ENCODE measurements around the gene SS18L1.

SS18L1 gene

DNA sequence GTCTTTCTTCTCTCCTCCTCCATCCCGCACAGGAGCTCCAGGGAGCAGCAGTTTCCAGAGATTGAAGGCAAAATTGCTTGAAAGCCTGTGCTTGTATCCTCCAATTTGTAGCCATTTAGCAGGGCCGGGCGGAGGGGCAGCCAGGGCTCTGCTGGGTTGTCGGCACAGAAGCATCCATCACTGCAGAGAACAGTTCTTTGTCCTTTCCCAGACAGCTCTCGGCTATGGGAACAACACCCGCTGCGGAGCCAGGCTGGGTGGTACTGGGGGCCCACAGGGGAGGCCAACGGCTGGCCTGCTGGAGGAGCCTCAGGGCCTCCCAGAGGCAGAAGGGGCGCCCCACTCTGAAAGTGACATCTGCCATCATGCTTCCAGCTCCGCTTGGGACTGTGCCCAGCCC lies 68.7 kb downstream of the SS18L1 start:
- DNase-seq (ENCODE audit: low read depth in 2 of 2) = no peak

DNA sequence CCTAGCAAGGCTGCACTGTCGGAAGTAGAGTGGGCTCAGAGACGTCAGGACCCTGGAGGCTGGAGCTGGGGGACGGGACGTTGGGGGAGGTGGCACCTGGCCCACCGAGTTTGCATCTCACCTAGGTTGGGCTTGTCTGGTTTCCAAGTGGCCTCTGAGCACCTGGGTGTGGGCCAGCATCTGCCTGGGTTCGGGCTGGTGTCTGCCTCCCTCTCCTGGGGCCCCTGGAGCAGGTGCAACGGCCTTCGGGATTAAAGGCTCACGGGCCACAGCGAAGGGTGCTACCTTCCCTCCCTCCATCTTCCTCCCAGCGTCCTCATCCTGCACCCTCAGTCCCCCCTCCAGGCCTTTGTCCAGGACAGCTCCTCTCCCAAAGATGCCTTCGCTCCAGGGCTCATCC lies 70.5 kb downstream of the SS18L1 start:
- no peak for DNase-seq (ENCODE audit: low read depth in 2 of 2)

DNA sequence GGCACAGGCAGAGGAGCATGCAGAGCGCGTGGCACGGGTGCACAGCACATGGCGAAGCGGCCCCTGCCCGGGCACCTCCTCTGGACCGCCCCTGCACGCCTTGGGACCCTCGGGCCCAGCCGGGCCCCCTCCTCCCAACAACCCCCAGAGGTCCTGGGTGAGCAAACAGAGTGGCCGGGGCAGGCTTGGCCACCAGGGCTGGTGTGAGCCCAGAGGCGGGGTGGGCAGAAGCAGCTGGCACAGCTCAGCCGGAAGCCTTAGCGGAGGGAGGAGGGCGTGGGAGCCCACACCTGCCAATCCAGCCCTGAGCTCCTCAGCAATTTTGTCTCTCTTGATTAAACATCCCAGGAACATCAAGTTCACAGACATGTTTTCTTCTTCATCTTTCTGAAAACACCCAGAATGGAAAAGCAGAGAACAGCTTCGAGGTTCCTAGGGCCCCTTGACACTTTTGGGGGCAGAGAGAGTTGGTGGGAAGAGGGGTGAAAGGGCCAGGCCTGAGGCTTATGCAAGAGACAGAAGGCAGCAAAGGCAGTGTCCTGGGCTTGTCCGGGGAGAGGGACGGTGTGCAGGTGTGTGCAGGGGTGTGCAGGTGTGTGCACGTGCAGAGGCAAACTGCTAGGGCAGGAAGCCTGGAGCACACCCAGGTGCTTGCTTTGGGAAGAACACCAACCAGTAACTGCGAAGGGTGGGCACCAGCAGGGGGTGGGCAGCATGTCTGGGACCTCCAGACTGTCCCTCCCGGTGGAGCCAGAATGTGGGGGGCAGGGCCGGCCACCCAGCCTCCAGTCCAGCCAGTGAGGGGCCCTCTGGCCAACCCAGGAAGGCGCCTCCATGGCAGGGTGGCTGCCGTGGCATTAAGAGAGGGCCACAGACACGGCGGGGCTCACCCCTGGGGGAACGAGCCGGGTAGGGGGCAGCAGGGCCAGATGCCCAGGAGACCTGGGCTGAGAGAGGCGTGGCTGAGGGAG lies 71.7 kb downstream of the SS18L1 start:
- DNase-seq (ENCODE audit: low read depth in 2 of 2) = no peak

DNA sequence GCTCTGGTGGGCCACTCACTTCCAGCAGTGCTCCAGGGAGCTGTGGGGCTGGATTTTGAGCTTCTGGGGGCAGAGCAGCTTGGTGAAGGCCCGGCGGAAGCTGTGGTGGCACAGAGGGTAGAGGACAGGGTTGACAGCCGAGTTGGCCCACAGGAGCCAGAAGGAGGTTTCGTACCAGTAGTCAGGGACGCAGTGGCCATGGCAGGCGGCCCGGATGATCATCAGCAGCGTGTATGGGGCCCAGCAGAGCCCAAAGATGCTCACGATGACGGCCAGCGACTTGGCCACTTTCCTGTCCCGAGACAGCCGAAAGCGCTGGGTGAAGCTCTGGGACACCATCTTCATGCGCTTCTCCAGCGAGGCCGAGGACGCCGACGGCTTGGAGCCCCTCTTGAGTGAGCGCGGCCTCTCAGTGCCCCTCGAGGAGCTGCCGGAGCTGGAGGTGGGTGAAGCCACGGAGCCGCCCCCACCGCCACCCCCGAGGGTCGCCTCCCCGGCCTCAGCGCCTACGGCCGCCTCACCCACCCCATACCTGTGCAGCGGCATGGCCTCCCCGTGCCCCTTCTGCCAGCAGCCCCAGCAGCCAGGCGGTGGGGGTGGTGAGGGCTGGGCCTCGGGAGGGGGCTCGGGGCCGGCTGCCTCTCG lies 72.5 kb downstream of the SS18L1 start:
- DNase-seq (ENCODE audit: low read depth in 2 of 2) = no peak

DNA sequence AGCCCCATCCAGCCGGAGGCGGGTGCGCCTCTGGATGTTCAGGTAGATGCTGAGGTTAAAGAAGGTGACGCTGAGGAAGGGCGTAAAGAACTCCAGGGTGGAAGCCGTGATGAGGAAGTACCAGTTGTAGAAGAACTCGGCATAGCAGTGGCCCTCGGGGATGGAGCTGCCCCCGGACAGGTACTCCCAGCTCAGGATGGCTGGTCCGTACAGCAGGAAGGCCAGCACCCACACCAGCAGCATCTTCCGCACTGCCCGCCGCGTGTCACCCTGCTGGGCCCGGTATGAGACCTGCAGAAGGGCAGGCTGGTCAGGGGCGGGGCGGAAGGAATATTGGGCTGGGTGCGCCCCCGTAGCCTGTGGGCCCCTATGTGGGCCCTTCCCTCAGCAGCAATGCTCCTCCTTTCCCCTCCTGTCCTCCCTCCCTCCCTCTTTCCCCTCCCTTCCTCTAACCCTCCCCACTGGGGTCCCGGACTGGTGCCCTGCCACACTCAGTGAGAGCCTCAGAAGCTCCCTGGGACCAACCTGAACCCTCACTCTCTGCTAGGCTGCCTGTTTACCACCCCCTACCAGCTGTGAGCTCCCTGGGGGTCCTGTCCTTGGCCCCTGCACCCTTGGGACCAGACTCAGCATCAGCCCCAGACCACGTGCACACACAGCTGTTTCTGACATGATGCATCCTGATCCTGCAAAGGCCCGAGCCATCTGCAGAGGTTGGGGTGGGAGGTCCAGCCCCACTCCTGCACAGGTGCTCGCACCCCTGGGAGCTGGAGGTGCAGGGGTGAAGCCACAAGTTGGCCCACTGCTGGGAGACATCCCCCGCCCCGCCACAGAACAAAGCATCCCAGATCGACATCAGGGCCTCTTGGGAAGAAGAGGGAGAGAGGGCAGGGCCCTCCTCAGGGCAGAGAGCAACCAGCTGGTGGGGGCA lies 73.3 kb downstream of the SS18L1 start:
- DNase-seq (ENCODE audit: low read depth in 2 of 2) = no peak

DNA sequence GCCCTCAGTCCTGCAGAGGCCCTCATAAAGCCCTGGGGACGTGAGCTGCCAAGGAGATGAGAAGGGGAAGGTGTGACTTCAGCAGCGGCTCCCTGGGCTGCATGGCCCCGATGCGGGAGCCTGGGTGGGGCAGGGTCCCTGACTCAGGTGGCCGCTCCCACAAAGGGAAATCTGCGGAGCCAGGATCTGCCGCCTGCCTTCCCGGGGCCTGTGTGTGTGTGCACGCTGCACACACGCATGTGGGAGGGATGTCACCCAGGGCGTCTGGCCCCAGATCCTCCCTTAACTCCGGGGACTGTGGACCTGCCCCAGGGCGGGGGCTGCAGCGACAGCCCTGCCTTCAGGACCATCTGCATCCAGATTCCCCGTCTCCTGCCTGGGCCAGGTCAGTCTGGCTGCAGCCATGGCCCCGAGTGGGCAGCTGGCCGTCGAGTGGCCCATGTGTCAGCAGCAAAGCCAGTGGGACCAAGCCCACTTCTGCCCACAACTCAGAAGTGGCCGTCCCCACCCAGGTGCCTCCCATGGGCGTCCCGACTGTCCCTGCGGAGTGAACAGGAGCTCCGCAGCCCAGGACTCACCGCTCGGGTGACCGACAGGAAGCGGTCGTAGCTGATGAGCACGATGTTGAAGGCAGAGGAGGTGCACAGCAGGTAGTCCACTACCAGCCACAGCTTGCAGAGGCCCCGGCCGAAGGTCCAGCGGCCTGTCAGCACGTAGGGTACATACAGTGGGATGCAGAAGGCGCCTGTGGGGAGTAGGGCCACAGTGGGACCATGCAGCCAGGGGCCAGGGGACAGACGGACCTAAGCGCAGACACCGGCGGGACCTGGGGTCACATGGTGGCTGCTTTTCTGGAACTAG lies 74.6 kb downstream of the SS18L1 start:
- DNase-seq (ENCODE audit: low read depth in 2 of 2) = no peak

DNA sequence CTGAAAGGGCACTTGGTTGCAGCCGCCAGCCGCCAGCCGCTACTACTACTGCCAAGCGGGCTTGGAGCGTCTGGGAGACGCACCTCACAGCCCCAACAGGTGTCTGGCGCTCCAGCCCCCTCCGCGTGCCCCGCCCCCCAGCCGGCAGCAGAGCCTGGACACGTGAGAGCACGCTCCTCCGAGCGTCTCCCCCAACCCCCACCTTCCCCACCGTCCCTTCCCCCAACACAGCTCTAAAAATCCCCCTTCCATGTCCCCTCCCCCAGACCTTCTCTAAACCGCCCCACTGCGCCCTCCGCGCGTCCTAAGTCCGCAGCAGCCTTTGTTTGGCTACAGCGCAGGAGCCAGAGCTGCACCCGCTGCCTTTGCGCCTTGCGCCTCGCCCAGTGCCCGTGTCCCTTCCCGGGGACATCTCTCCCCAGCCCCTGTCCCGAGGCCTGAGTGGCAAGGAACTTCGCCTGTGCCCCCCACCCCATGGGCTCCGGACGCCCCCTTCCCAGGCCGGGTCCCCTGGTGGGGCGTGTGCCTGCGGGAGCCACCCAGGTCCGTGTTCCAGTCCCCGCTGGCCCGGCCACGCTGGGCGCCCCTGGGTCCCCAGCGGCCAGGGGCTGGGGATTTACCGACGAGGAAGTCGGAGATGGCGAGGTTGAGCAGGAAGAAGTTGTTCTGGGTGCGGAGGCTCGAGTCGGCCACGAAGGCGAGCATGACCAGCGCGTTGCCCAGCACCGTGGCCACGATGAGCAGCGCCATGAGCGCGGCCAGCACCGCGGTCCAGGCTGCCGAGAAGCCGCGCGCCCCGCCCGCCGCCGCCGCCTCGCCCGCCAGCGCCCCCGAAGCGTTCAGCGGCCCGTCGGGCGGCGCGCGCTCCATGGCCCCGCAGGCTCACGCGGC lies 75.8 kb downstream of the SS18L1 start:
- DNase-seq (ENCODE audit: low read depth in 2 of 2) = no peak

DNA sequence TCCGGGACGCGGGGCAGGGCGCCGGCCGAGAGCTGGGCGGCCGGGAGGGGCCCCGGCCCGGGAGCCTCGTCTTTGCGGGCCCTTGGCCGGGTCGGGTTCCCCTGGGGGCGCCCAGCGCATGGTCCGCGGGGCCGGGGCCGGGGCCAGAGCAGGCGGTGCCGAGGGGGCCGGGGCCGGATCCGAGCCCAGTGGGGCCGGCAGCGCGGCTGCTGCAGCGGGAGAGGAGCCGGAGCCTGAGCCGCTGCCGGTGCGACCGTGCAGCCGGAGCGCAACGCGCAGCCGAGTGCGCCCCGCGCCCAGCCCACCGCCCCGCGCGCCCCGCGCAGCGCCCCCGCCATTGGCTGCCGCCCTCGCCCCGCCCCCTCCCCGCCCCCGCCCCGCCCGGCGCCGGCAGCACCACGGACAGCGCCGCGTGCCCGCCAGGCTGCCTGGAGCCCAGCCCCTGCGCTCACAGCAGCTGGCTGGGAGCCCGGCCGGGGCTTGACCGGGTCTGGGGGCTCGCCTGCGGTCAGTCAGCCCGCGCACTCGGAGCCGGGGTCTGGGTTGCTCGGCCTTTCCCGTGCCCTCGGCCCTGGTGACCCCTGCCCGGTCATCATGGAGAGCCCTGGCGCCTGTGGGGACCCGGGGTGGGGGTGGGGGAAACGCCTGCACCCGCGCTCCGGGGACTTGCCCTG lies 76.6 kb downstream of the SS18L1 start, which contains the start of gene HRH3:
Gene HRH3, minus strand, starts transcription at position 287 of the 674 bp plus-strand sequence. CDS start 308 bp downstream, outside the sequence.
- no peak for DNase-seq (ENCODE audit: low read depth in 2 of 2)

DNA sequence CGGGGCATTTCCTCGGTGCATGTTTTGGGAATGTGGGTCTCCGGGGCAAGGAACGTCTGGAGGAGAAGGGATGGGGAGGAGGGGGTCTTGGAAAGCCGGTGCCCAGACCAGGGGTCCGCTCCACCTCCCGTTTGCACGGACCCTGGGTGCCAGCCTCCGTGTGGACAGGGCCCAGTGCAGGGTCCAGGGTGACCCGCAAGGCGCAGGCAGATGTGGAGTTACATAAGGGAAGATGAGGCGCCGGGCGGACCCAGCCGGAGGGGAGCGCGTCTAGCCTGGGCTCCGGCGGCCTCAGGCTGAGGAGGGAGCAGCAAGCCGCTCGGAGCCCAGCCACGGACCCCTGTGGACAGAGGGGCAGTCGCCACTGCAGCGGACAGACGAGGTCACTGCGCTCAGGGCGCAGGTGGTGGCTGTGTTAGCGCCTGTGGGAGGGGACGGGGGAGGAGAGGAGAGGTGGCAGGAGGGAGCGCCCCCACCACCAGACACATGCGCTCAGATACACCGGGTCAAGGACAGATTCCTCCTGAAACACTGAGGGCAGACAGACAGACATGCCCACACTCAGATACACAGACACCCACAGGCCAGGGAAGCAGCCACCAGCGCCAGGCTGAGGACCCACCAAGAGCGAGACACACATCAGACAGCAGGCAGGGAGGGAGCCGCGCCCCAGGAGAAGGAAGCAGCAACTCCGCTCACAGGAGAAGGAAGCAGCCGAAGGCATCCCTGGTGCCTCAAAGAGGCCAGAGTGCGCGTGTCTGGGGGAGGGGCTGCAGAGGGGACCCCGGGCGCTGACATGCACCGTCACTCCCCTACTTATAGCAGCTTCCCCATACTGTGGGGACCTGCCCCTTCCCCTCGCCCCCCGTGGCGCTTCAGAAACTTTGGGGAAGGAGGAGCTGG lies 77.3 kb downstream of the SS18L1 start:
- no peak for DNase-seq (ENCODE audit: low read depth in 2 of 2)

DNA sequence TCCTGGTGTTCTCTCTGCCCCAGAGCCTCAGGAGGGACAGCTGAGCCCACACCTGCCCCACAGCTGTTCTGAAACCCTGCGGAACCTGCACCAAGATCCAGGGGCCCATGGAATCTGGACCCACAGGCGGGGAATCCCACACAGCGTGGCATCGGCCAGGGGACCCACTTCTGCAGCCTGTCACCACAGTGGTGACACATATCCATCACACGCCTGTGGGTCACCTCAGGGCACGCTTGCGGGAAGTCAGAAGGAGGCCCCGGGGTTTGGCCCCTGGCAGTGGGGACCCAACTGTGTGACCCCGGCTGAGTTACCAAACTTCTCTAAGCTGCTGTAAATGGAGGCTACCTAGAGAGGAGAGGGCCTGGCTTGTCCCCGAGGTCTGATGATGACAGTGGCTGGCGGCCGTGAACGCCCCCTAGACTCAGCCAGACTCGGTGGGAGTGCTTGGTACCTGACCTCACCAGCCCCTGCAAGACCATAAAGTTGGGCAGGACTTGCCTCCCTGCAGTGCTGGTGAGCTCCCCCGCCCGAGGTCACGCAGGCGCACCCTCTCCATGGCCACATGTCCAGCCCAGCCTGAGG lies 78.8 kb downstream of the SS18L1 start:
- DNase-seq (ENCODE audit: low read depth in 2 of 2) = no peak

DNA sequence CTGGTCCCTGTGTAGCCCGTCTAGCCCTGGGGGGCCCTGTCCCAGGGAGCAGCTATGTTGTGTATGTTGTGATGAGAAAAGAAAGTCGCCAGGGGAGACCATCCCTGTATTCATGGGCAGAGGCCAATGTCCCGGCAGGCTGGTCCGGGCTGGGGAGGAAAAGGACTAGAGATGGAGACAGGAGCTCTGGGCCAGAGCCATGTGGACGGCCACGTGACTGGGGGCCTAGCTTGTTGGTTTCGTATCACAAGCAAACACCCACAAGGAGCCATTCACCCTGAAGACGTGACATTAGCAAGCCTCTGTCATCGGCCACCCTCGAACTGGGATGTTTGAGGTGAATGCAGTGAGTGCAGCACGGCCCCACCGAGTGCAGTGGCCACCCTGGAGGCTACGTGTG lies 79.4 kb downstream of the SS18L1 start:
- no peak for DNase-seq (ENCODE audit: low read depth in 2 of 2)

DNA sequence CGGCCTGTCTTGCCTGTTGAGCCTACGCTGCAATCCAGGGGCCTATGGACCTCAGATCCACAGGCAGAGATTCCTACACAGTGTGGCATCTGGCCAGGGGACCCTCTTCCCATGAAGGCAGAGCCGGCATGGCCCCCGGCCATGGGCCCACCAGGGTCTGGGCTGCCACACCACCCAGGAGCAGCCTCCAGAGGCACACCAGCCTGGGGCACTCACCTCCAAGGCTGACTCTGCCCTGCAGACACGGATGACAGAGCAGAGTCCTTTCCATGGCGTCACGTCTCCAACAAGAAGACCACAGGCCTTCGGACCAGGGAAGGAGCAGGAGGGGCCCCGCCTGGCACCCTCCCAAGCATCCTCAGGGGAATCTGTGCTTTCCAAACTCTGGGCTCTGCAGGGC lies 80.0 kb downstream of the SS18L1 start:
- no peak for DNase-seq (ENCODE audit: low read depth in 2 of 2)

DNA sequence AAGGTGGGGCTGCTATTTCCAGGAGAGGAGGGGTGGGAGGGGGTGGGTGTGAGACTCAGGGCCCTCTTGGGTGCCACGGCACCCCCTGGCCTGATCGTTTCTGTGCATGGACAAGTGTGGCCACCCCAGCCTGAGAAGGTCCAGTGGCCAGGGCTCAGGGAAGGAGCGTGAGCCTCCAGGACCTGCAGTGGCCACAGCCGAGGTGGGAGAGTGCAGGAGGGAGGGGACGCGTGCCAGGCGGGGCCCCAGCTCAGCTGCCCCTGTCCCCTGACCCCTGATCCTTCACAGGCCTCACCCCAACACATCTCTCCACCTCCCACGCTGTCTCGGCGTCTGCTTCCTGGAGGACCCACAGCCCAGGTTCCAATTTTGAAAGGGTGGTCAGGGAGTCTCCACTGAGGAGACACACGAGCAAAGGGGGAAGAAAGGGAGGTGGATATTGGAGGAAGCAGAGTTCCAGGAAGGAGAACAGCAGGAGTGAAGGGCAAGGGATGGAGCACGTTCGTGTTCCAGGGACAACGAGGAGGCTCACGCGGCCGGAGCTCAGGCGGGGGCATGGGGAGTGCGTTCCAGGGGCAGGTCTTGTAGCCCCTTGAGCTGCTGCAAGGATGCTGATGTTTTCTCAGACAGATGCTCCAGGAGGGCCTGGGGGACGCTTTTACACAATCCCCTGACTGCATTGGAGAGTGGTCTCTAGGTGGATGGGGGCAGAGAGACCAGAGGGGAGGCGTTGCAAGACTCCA lies 80.7 kb downstream of the SS18L1 start:
- DNase-seq (ENCODE audit: low read depth in 2 of 2) = no peak

DNA sequence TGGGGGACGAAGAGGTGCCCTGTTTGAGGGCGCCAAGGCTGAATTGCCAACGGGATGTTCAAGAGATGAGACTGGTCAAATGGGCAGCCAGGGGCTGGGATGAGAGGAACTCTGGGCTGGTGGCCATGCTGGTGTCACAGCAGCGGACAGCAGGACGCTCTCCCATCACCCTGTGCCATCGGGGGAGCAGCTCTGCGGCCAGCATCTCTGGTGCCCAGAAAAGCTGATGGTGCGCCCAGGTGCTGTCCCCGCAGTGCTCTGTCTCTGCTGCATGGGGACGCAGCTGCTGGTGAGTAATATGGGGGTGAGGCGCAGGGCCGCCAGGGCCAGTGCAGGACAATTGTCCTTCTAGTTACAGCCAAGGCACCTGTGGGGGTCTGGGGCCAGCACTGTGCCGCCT lies 81.5 kb downstream of the SS18L1 start:
- no peak for DNase-seq (ENCODE audit: low read depth in 2 of 2)

DNA sequence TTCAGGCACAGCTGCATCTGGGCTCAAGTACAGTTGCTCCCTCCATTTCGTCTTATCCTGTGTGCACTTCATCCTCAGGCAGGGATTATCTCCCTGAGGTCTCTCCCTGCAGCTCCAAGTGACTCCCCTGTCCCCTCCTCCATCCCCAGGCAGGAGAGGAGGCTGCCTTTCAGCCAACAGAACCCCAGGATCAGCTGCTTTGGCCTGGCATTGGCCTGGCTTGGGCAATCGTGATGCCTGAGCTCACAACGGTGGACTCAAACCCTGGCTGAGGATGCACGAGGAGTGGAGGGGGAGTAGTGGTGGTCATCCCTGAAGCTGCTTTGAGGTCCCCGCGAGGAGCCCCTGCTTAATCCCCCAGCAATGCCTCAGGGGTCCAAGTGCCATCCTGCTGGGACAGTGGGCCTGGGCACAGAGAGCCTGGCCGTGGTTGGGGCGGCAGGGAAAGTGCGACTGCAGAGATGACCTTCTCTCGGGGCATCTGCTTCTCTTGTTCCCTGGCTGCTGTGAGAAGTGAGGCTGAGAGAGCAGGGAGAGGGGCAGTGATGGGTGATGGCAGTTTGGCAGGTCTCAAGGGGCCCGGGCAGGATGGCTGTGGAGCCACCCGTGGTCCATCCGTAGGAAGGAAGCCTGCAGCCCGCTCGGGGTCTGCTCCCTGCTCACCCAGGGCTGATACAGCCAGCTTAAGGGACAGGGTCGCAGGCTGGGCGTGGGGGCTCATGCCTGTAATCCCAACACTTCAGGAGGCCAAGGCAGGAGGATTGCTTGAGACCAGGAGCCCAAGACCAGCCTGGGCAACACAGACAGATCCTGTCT lies 82.5 kb downstream of the SS18L1 start:
- DNase-seq (ENCODE audit: low read depth in 2 of 2) = no peak

All from stimulated activated CD8-positive, alpha-beta memory T cell treated with anti-CD3 and anti-CD28 coated beads, Interleukin-15, amount 100 ng/mL, for 4 hours (primary cell).